DMS 273 treated with DMSO at 0.1 percent for 48 hours (cell line): ENCODE results near the gene EHF.
"Not testable (repeated sequence)": the region's sequence is repeated elsewhere in the genome, so short reads cannot be mapped to it uniquely, and the experiment has no call there.

Experiments
- DNase-seq: peaks from one replicate; lab custom pipeline; 2025; lab: John Stamatoyannopoulos, UW

Gene EHF

DNA sequence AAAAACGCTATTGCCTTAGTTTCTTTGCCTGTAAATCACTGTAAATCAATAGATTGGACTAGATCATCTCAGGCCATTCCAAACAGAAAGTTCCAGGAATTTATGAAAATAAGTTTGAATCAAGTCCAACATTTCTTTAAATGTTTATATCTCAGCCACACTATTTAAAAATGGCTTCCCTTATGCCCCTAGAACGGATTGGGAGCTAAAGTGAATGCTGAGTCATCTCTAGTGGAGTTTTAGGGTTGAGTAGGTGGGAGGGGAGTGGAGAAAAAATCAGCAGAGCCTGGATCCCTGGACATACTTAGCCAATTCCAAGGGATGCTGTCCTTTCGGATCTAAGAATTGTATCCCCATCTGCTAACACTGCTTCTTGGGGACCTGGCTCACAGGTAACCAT, 48.6 kb downstream of the EHF start:
- no peak for DNase-seq

DNA sequence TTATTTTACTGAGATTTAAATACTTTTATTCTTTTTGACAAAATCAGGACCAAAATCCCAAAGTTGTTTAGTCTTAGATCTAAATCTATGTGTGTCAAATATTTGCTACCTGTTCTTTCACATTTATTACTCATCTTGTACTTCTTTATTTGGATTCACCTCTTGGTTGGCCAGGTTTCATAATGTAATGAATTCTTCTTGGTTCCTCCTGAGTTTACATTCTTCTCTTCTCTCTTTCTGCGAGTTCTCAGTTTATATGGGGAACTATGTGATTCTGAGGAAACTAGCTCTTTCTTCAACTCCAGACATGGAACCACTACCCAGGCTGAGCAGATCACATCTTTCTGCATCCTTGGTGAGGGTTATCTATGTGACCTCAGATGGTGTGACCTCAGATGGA, 50.2 kb downstream of the EHF start:
- DNase-seq: no peak

- no peak for DNase-seq
Observed at GRCh38 chr11:34671946-34672345, 51.1 kb downstream of the EHF start.

GRCh38 chr11:34674038-34674437, 53.1 kb downstream of the EHF start:
- no peak for DNase-seq

- DNase-seq: no peak
Observed at GRCh38 chr11:34676227-34676626, 55.3 kb downstream of the EHF start.

GRCh38 chr11:34679681-34680080, 58.8 kb downstream of the EHF start:
- no peak for DNase-seq

DNA sequence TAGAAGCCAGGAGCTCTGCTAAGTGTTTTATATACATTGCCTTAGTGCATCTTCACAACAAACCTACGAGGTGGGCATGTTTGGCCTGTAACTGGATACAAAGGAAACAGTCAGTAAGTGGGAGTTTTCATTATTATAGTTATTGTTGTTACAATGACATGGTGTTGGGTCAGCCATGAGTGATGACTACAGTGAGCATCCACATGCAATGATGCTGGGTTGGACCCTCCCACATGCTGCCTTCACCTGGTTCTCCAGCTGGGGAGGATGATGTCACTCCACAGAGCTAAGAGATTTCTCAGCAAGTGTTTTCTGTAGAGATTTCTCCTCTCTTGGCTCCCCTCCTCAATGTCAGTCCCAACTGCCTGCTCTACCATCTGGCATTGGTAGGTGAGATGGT, 59.3 kb downstream of the EHF start:
- DNase-seq: no peak

DNA sequence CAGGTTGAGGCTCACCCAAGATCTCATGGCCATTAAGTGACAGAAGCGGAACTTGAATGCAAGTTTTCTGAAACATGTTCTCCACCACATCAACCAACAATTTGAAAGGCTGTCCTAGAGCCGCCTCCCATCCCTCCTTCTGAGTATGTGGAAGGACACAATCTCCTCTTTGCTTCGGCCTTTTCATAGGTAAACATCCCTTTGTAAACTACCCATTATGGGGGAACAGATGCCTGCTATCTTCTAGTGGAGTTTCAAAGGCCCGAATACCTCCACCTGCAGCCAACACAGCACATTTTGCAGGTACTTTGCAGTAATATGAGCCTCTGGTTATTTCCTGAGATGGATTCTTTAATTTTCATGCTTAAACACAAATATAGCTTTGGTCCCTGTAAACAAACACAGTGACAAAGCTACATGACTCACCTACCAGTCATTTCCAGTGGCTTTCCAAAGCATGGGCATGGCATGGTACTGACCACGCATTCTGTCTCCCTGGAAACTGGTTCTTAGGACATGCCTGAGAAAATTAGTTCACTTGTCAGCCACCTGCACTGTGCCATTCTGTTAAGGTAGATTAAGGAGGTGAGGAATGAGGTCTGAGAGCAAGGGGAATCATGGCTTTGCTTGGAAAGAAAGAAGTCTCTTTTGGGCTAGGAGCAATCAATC, 60.2 kb downstream of the EHF start:
- DNase-seq: no peak

GRCh38 chr11:34682825-34683224, 61.9 kb downstream of the EHF start:
- DNase-seq: no peak

GRCh38 chr11:34683396-34683795, 62.5 kb downstream of the EHF start:
- no peak for DNase-seq

- DNase-seq: no peak
Observed at GRCh38 chr11:34685864-34686263, 65.0 kb downstream of the EHF start.

- DNase-seq: not testable (repeated sequence)
Observed at GRCh38 chr11:34692299-34692698, 71.4 kb downstream of the EHF start.

DNA sequence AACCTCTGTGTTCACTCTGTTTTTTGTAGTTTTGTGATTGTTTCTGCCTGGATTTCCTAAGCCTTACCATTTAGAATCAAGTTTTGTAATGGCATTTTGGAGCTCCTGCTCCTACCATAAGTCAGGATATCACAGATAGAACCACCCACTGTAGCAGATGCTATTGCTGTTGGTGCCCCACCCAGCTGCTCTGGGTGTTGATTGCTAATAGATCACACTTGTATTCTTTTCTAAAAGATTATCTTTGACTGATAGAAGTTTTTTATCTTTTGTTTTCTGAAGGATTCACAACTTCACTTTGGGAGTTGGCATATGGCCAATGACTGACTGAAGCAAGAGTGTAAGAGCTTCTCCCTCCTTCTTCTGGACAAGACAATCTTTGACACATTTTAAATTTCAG, 76.0 kb downstream of the EHF start:
- DNase-seq: no peak

- no peak for DNase-seq
Observed at GRCh38 chr11:34706709-34707461, 86.0 kb downstream of the EHF start.

GRCh38 chr11:34707462-34707840, 86.6 kb downstream of the EHF start:
- DNase-seq: no peak
